ENCODE data around the gene RGS10. TPM values are rescaled to one million over a fixed set of nuclear protein-coding genes. Genes with fewer than 3 reads are reported as not detected.

The RGS10 gene
- total RNA-seq, 1 donor from 2014 or later = 24.1 TPM

Other genes starting within 250 kb of the RGS10 start
- 116 TPM for gene TIAL1, start 54.2 kb upstream of the RGS10 start, total RNA-seq
- gene BAG3, start 108.7 kb upstream of the RGS10 start, total RNA-seq = 46.4 TPM
- 19.0 TPM for gene INPP5F, start 183.3 kb upstream of the RGS10 start, total RNA-seq

All from ureter (tissue), 1 donor.